ENCODE results near the gene HPCA. TPM values are rescaled to one million over a fixed set of nuclear protein-coding genes. Genes with fewer than 3 reads are reported as not detected.

Gene HPCA
- total and polyA plus RNA-seq, 2 of the 4 experiments (the other 2 are of a cell fraction), result 0.22 TPM; not detected in 1

DNA sequence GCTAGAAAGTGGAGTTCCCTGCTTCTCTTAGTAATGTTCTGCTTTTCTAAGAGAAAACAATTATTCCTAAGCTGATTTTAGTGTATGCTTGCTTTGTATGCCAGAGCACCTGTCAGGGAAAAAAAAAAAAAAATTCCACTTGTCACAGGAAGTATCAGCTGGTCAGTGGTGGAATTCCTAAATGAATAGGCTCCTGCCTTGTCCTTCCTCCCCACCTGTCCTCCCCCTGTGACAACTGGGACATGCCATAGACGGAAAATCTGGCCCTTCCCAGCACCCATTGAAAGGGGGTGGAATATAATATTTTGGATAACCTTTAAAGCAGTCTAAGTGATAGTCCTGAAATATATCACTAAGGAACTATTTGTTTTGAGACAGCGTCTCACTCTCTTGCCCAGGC lies 26.4 kb upstream of the HPCA start:
- no peak overlapping the region for H4K91ac ChIP-seq (ENCODE audit: insufficient read depth, low read depth, low read length)
- peaks cover 11% of the 10 kb centered on the region; the same call in 1 of the 2 replicates for H3K9me1 ChIP-seq (ENCODE audit: insufficient read depth, low read length)
- no TSS peak for BruUV-seq (replicated peaks)
- no peaks in the 10 kb centered on the region; a peak in 1 of 4 replicates for H3K79me1 ChIP-seq (ENCODE audit: low read depth in 1 of 2, low read length in 2 of 2)
- no peak overlapping the region for H2AFZ ChIP-seq (replicated peaks; ENCODE audit: low read length, poor library complexity)
- H4K5ac ChIP-seq (ENCODE audit: low read depth, low read length), result no peak overlapping the region
- no peak overlapping the region for H2BK15ac ChIP-seq (ENCODE audit: low read depth, low read length)
- H2AK9ac ChIP-seq (replicated peaks; ENCODE audit: low read depth, low read length, poor library complexity), result no peak overlapping the region
- DNase-seq (no peak), ATAC-seq (ENCODE audit: low read depth) (no peak)
- WGBS, 2 experiments (ENCODE audit: extremely low coverage in 2 of 2, insufficient read length in 1 of 2), result no CpG with 5 or more reads among the region's 2 CpGs
- peaks cover 7% of the 10 kb centered on the region for H3K4me1 ChIP-seq (ENCODE audit: control insufficient read depth, insufficient read depth, low read length)
- TF ChIP-seq SMC3 (IDR thresholded peaks at IDR 0.05; ENCODE audit: low read depth, low read length) (no peak), RAD21 (IDR thresholded peaks at IDR 0.05; ENCODE audit: low read length) (no peak), RFX5 (IDR thresholded peaks at IDR 0.05; ENCODE audit: low read depth, low read length) (no peak)
- no peaks in the 10 kb centered on the region for H3K27me3 ChIP-seq (ENCODE audit: control insufficient read depth, insufficient read depth, low read length)
- in situ Hi-C loops (cut with MboI; ENCODE audit: low sequenced_read_pairs), result no loop called here
- H4K8ac ChIP-seq (ENCODE audit: low read depth in 2 of 2, low read length in 2 of 2), result no peak overlapping the region
- no peak overlapping the region for H2BK20ac ChIP-seq (ENCODE audit: low read depth, low read length)
- ChIA-PET POLR2A (ENCODE audit: unreplicated experiment) (no interaction called here), CTCF (interaction anchor here (0.6 kb wide), 2 partner anchors 23 to 37 kb away, joined by 4 to 7 read pairs; no protein-coding TSS in a partner anchor)
- H2BK5ac ChIP-seq (ENCODE audit: low read depth, low read length, poor library complexity, severe bottlenecking), result no peak overlapping the region
- no peak overlapping the region for H3K14ac ChIP-seq (replicated peaks; ENCODE audit: low read depth, low read length)
- no peaks in the 10 kb centered on the region for H3K9me3 ChIP-seq (ENCODE audit: control insufficient read depth, insufficient read depth, low read length)
- H3K36me3 ChIP-seq (ENCODE audit: control insufficient read depth, insufficient read depth, low read length), result peaks cover 22% of the 10 kb centered on the region
- no peaks in the 10 kb centered on the region for H4K20me1 ChIP-seq (ENCODE audit: insufficient read depth, low read length)
- no peak overlapping the region for H3K18ac ChIP-seq (ENCODE audit: low read depth, low read length)
- H3K27ac ChIP-seq (ENCODE audit: insufficient read depth, low read length), result no peak overlapping the region
- no peak overlapping the region for H2AK5ac ChIP-seq (ENCODE audit: low read depth, low read length)
- dilution Hi-C loops (cut with HindIII; ENCODE audit: low sequenced_read_pairs, unreplicated experiment), result no loop called here
- no peak overlapping the region for H3K4me2 ChIP-seq (ENCODE audit: low read depth, low read length)
- intact Hi-C loops (cut with micrococcal nuclease), result no loop called here
- H3K56ac ChIP-seq (ENCODE audit: extremely low read depth, insufficient read depth, low read length), result no peak overlapping the region
- no peak overlapping the region for H2BK120ac ChIP-seq (ENCODE audit: low read depth, low read length)
- no peak overlapping the region for H3K4me3 ChIP-seq (ENCODE audit: insufficient read depth, low read depth, low read length)
- H3K9ac ChIP-seq (ENCODE audit: low read depth, low read length), result no peak overlapping the region
- H3K23ac ChIP-seq (ENCODE audit: low read depth, low read length), result no peak overlapping the region
- no peak overlapping the region for H3K4ac ChIP-seq (ENCODE audit: low read depth, low read length)

Measured in IMR-90 (cell line).